ENCODE data around the gene CHST14. TPM values are rescaled to one million over a fixed set of nuclear protein-coding genes. Genes with fewer than 3 reads are reported as not detected.

Gene CHST14
- total RNA-seq, 4 donors from 2014 or later, result 2.9 to 8.8 (median 4.1) TPM; not detected in 1

DNA sequence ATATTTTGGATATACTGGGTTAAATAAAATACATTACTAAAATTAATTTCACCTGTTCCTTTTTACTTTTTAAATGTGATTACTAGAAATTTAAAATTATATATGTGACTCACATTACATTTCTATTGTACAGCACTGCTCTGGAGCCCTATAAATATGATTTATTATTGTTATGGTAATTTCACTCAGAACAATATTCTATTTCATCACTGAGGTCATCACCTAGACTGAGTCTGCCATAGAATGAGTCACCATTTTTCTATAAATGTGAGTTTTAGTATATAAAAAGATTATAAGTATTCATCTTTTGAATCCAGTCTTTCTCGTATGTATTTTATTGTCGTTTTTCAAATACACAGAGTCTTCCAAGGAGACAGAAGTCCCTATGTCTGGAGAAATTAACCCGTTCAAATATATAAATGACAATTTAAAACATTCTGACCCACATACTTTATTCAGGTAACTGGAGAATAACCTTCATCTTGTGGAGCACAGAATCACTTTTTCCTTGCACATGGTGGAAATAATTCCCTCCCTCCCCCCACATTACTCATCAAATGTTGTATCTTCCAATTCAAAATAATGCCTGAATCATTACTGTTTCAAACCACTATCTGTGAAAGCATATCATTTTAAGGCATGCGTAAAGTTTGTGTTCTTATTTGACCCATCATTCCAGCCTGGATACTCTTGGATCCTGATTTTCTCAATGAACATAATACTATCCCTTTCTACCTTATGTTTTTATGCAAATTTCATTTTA lies 30.0 kb downstream of the CHST14 start:
- TF ChIP-seq, protein P1, sequence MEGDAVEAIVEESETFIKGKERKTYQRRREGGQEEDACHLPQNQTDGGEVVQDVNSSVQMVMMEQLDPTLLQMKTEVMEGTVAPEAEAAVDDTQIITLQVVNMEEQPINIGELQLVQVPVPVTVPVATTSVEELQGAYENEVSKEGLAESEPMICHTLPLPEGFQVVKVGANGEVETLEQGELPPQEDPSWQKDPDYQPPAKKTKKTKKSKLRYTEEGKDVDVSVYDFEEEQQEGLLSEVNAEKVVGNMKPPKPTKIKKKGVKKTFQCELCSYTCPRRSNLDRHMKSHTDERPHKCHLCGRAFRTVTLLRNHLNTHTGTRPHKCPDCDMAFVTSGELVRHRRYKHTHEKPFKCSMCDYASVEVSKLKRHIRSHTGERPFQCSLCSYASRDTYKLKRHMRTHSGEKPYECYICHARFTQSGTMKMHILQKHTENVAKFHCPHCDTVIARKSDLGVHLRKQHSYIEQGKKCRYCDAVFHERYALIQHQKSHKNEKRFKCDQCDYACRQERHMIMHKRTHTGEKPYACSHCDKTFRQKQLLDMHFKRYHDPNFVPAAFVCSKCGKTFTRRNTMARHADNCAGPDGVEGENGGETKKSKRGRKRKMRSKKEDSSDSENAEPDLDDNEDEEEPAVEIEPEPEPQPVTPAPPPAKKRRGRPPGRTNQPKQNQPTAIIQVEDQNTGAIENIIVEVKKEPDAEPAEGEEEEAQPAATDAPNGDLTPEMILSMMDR (IDR thresholded peaks at IDR 0.05), result no peak
- TF ChIP-seq POLR2AphosphoS5 (IDR thresholded peaks at IDR 0.05) (no peak), EP300 (IDR thresholded peaks at IDR 0.05; ENCODE audit: low read depth) (no peak), POLR2A (IDR thresholded peaks at IDR 0.05) (no peak)
- intact Hi-C loops (cut with DNase I; ENCODE audit: low total_unique reads) (no loop called here), in situ Hi-C loops (cut with MboI; ENCODE audit: low pct_ligation_motif_present in 1 of 4, low pct_unique_long_range_greater_than_20kb in 1 of 4, low sequenced_read_pairs in 3 of 4) (no loop called here)
- Histone ChIP-seq H3K27ac (no peak overlapping the region), H3K4me3 (no peak overlapping the region), H3K27me3 (peaks cover 27% of the 10 kb centered on the region), H3K36me3 (no peaks in the 10 kb centered on the region), H3K9me3 (no peaks in the 10 kb centered on the region), H3K4me1 (no peaks in the 10 kb centered on the region)
- WGBS, 2 donors (ENCODE audit: low coverage in 1 of 2), result 38 to 66% methylated on average over 4 of the region's 4 CpGs
- DNase-seq, result no peak

DNA sequence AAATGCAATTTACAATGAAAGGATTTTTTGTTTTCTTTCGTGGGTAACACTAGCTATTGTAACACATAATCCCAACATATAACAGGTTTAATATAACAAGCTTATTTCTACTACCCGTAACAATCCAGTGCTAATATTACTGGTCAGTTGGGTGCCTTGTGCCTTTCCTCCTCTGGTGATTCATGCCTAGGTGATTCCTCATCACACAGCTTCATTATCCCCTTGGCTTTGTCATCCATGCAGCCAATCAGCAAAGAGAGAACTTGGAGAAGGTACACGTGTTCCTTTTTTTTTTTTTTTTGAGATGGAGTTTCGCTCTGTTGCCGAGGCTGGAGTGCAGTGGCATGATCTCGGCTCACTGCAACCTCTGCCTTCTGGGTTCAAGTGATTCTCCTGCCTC lies 30.7 kb downstream of the CHST14 start:
- in situ Hi-C loops (cut with MboI; ENCODE audit: low pct_ligation_motif_present in 1 of 4, low pct_unique_long_range_greater_than_20kb in 1 of 4, low sequenced_read_pairs in 3 of 4), result no loop called here
- H3K9me3 ChIP-seq, result no peaks in the 10 kb centered on the region

DNA sequence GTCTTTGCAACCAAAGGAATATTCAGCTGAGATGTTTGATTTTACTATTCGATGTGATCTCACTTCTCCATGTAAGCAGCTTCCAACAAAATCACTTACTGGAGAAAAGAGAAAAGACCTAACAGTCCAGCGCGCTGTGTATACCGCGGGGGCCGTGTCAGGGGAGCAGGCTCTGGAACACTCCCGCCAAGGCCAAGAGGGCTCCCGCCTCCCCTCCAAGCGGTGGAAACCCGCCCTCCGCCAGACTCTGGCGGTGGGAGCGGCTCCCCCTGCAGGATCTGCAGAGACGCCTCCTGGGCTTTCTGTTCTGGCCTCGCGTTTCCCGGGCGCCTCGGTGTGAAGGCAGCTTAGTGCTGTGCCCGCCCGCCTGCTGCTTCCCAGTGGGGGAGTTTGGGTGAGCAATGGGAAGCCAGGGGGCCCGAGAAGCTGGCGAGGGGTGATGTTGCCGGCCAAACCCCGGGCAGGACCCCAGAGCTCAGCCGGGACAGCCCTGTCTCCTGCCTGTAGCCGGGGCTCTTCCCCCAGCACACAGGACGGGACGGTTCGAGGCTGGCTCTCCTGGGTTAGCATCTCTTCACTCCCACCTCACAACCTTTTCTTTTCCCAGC lies 36.3 kb downstream of the CHST14 start:
- Histone ChIP-seq H3K27ac (no peak overlapping the region), H3K27me3 (peaks cover 37% of the 10 kb centered on the region), H3K9me3 (no peaks in the 10 kb centered on the region), H3K36me3 (no peaks in the 10 kb centered on the region), H3K4me3 (peak overlapping the region in 3 of 4 donors; percentile 1 to 35 (median 25)), H3K4me1 (peaks cover 4 to 23% (median 14%) of the 10 kb centered on the region in 4 donors)
- 3% methylated on average over 30 of the region's 30 CpGs; no CpG with 5 or more reads in 1 of the 2 donors for WGBS, 2 donors (ENCODE audit: low coverage in 1 of 2)
- TF ChIP-seq, protein P1 (IDR thresholded peaks at IDR 0.05), result peak; percentile 59 to 70 (median 65)
- TF ChIP-seq POLR2A (IDR thresholded peaks at IDR 0.05), result no peak
- DNase-seq, result peak; percentile 76
- intact Hi-C loops (cut with DNase I; ENCODE audit: low total_unique reads) (no loop called here), in situ Hi-C loops (cut with MboI; ENCODE audit: low pct_ligation_motif_present in 1 of 4, low pct_unique_long_range_greater_than_20kb in 1 of 4, low sequenced_read_pairs in 3 of 4) (no loop called here)

More for the DNA sequence above, 30.7 kb downstream of the CHST14 start:
- no peak for DNase-seq
- no peak overlapping the region for H3K4me3 ChIP-seq
- H3K4me1 ChIP-seq, result no peaks in the 10 kb centered on the region
- no peaks in the 10 kb centered on the region for H3K36me3 ChIP-seq
- intact Hi-C loops (cut with DNase I; ENCODE audit: low total_unique reads), result no loop called here
- no peak overlapping the region for H3K27ac ChIP-seq
- peaks cover 27% of the 10 kb centered on the region for H3K27me3 ChIP-seq
- no peak for TF ChIP-seq POLR2AphosphoS5 (IDR thresholded peaks at IDR 0.05)
- TF ChIP-seq, protein P1 (IDR thresholded peaks at IDR 0.05), result no peak
- no peak for TF ChIP-seq POLR2A (IDR thresholded peaks at IDR 0.05)
- no peak for TF ChIP-seq EP300 (IDR thresholded peaks at IDR 0.05; ENCODE audit: low read depth)
- 73 to 80% methylated on average over 4 to 6 of the region's 6 CpGs for WGBS, 2 donors (ENCODE audit: low coverage in 1 of 2)

DNA sequence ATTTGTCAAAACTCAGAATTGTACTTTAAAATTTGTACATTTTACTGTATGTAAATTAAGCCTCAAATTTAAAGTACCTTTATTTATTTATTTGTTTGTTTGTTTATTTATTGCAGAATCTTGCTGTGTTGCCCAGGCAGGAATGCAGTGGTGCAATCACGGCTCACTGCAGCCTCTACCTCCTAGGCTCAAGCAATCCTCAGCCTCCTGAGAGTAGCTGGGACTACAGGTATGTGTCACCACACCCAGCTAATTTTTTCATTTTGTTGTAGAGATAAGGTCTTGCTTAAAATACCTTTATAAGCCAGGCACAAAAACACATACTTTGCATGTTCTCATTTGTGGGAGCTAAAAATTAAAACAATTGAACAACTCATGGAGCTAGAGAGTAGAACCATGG lies 37.4 kb downstream of the CHST14 start:
- 80 to 83% methylated on average over 1 of the region's 1 CpG for WGBS, 2 donors (ENCODE audit: low coverage in 1 of 2)
- intact Hi-C loops (cut with DNase I; ENCODE audit: low total_unique reads), result no loop called here
- in situ Hi-C loops (cut with MboI; ENCODE audit: low pct_ligation_motif_present in 1 of 4, low pct_unique_long_range_greater_than_20kb in 1 of 4, low sequenced_read_pairs in 3 of 4), result no loop called here

More for the DNA sequence above, 37.4 kb downstream of the CHST14 start:
- no peak overlapping the region for H3K27ac ChIP-seq
- H3K4me1 ChIP-seq, result peaks cover 4 to 23% (median 14%) of the 10 kb centered on the region in 4 donors
- no peak for TF ChIP-seq POLR2A (IDR thresholded peaks at IDR 0.05)
- TF ChIP-seq, protein P1 (IDR thresholded peaks at IDR 0.05), result no peak
- TF ChIP-seq EP300 (IDR thresholded peaks at IDR 0.05; ENCODE audit: low read depth), result no peak
- TF ChIP-seq POLR2AphosphoS5 (IDR thresholded peaks at IDR 0.05), result no peak
- no peak for DNase-seq
- H3K4me3 ChIP-seq, result no peak overlapping the region
- H3K27me3 ChIP-seq, result peaks cover 34% of the 10 kb centered on the region
- H3K36me3 ChIP-seq, result no peaks in the 10 kb centered on the region
- no peaks in the 10 kb centered on the region for H3K9me3 ChIP-seq

All from transverse colon (tissue), 4 donors.